ENCODE measurements around the gene TLE3.
A peak's percentile ranks its signal among the peaks of the same experiment; 100 is the strongest.
"Not testable (repeated sequence)": the region's sequence is repeated elsewhere in the genome, so short reads cannot be mapped to it uniquely, and the experiment has no call there.

Gene TLE3

DNA sequence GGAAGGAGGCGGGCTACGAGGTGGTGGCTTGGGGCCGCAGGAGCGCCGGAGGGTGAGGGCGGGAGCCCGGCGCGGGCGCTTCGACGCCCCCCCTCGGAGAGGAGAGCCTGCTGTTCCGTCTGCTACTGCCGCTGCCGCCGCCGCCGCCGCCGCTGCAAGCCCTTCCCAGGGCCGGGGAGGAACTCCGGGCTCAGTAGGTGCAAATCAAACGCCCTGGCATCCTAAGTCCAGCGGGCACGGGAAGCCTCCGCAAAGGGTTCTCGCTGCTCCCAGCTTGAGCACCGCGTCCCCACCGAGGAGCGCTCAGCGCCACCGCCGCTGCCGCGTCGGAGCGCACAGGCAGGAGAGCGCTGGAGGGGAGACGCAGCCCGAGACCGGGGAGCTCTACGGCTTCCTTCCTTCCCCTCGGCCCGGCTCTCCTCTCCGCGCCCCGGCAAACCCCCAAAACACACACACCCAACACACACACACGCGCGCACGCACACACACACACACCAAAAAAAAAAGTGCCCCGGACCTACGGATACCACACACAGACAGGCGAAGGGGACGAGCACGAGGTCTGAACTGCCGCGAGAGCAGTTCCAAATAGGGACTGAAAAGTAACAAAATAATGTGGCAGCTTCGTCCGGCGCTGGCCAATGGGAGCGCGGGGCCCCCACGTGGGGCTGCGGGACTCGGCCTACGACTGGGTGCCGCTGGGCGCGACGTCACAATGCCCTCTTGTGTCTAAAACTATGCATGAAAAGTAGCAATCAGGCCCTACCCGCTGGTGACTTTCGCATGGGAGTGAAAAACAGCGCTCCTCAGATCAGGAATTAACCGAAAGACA lies at the start of gene TLE3:
TLE3 (minus strand) TSS at position 597 of the 832 bp plus-strand sequence. CDS start 1,119 bp downstream, outside the sequence.
- peak; percentile 100 for DNase-seq (ENCODE audit: low spot score)

DNA sequence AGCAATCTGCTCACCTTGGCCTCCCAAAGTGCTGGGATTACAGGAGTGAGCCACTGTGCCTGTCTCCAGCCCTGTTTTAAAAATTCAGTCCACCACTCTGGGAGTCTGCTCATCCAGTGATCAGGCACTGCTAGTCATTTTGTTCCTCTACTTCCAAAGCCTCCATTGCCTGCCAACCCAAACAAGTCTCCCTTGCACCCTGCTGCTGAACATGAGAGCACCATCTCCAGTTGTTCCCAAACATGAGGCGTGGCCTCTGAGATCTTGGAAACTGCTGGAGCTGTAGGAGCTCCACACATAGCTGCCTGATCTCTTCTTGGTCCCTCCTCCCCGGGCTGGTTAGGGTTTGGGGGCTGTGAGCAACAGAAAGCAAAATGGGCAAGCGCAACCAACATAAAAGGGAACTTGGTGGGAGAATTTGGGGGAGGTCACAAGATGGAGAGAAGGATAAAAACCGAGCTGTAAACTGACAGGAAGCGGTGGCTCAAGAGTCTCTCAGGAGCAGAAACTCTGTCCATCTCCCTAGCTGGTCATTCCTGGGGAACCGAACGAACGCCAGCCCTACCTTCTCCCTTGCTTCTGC lies 49.6 kb upstream of the TLE3 start:
- DNase-seq (ENCODE audit: low spot score): no peak

DNA sequence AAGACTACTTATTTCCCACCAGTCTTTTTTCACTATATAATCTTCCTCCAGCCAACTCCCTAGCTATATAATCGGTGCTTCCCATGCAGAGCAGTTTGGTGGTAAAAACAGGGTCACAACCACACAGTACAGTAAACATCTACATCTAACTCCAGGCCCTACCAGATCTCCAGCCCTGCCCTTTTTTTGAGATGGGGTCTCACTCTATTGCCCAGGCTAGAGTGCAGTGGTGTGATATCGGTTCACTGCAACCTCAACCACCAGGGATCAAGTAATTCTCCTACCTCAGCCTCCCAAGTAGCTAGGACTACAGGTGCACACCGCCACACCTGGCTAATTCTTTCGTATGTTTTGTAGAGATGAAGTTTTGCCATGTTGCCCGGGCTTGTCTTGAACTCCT lies 49.1 kb upstream of the TLE3 start:
- DNase-seq (ENCODE audit: low spot score): no peak

DNA sequence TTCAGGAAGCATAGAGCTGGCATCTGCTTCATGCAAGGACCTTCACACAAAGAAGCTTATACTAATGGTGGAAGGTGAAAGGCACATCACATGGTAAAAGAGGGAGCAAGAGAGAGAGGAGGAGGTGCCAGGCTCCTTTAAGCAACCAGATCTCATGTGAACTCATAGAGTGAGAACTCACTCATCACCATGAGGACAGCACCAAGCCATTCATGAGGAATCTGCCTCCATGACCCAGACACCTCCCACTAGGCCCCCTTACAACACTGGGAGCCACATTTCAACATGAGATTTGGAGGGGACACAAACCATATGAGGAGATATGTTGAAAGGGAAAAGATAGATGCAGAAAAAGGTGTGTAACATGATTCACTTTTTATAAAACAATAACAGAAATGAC lies 48.4 kb upstream of the TLE3 start:
- DNase-seq (ENCODE audit: low spot score): no peak

DNA sequence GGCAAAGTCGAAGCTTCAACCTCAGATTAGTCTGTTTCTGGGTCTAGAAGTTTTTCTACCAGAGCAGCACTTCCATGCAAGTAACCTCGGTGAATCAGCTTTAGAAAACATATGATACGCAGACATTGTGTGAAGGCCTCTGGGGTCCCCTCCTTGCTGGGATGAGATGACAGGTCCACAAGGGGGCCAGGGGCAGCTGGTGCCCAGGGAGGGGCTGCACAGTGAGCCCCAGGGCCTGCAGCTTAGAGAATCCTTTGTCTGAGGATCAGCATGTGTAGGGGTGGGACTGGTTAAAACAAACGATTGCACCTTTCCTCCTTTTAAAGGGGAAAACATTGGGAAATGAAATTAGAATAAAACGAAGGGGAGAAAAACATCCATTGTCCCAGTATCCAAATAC lies 47.5 kb upstream of the TLE3 start:
- DNase-seq (ENCODE audit: low spot score): no peak

DNA sequence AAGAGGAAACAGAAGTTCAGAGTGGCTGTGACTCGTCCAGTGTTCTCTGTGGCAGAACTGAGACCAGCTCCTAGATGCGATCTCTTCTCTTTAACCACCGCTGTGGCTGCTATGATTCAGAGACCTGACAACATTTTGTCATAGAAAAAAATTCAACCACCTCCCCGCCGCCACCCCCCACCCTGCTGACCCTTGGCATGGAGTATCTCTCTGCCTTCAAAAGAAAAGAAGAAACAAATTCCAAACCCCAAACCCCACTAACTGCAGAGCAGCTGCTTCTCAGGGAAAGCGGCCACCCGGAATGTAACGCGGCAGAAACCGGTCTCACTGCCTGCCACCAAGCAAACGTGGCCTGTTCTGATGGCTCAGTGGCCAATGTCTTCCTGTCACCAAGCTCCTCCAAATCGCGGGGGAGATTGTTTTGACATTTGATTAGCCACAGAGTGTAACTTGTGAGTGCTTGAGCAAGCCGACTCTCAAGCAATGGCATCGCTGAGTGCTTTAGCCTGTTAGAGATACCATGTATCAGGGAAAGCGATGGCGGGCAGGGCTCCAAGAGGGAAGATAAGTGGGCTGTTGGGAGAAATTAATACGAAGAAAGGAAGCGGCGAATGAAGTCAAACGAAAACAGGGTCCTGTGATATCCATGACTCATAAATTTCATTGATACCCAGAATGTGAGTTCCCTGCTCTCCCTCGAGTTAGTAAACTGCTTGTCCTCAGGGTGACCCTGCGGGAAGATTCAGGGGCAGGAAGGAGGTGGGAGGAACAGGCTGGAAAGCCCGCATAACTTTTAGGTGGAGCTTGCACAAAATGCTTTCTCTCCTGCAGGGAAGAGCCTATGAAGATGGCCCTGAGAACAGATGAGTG lies 44.8 kb upstream of the TLE3 start:
- no peak for DNase-seq (ENCODE audit: low spot score)

DNA sequence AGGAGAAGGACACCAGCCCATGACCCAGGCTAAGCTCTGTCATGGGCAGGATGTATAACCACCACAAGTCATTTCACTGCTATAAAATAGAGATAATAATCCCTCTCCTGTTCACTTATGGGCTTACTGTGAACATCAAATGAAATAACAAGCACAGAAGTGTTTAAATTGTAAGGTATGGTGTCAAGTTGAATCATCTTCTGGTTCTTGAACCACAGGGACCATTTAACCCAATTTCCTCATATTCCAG lies 44.3 kb upstream of the TLE3 start:
- no peak for DNase-seq (ENCODE audit: low spot score)

DNA sequence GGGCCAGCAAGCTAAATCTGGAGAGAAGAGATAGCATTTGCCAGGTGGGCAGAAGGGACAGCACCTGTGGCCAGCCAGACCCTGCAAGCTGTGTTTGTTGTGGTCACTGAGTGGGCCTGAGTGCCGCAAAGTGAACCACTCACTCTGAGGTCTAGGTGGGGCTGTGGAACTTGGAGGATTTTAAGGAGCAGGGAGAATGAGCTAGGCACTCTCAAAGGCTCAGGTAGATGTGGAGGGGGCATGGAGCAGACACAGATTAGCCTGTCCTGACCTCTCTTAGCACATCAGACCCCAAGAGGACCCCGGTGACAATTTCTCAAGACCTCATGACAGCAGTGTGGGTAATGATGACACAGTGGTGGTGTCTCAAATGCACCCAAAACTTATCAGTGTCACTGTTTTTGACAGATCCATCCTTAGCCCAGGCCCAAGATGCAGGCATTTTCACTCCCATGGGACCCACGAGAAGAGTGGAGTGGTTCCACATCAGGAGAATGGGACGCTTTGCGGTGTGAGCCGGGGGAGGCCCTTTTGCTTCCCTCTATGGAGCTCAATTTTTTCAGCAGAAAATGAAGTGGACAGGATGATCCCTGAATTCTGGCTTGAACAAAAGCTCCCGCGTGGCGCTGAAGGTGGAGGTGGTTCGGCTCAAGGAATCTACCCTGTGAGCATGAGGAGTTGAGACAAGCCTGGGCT lies 43.8 kb upstream of the TLE3 start:
- no peak for DNase-seq (ENCODE audit: low spot score)

DNA sequence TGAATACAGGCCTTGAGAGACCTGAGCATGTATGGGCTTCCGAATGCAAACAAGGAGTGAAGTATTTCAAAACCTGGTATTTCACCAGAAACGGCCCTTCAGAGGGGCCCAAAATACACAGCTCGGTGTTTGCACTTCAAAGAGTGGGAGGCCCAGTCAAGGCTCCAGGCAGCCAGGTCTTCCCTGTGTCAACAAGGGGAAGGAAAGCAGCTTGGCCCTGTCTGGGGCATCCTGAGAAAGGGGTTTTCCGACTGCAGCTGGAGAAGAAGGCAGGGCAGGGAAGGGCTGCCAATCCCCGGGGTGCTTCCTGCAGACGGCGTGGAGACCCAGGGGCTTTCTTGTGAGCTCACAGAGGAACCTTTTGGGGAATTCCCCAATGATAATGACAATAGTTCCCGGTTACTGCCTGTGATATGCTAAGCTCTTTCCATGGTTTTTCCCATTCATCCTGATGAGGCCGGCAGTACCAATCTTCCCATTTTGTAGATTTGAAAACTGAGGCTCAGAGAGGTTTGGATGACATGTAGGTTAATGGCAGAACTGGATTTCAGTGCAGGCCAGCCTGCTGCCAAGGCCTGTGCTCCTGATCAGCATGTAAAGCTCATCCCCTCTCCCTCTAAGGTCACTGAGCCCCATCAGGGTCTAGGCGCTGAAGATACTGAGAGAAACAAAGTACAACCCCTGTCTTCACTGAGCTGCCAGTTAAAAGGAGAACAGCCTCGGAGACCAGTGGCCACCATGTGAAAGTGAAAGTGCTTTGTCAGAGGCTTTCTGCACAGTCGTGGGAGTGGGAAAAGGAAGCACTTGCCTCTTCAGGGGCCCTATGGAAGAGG lies 43.0 kb upstream of the TLE3 start:
- peak; percentile 75 for DNase-seq (ENCODE audit: low spot score)

DNA sequence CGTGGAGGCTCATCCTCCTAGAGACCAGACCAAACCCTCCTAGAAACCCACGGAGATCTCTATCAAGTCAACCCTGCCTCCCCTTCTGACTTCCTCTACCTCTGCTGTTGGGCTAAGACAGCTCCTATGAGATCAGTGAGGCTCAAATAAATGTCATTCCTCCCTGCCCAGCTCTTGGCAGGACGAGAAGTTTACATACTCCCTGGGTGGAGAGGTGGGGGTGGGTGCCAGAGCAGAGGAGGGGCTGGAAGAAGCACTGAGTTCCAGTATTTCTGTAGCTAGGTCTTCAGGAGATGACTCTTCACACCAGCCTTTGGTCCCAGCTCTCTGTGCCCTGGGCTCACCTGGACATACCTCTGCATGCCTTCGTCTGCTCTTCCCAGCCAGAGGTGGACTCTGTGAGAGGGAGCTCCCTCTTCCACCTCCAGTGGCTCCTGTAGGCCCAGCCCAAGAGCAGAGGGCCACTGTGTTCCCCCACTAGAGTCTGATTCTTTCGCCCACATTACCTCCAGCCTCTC lies 42.4 kb upstream of the TLE3 start:
- DNase-seq (ENCODE audit: low spot score): no peak

DNA sequence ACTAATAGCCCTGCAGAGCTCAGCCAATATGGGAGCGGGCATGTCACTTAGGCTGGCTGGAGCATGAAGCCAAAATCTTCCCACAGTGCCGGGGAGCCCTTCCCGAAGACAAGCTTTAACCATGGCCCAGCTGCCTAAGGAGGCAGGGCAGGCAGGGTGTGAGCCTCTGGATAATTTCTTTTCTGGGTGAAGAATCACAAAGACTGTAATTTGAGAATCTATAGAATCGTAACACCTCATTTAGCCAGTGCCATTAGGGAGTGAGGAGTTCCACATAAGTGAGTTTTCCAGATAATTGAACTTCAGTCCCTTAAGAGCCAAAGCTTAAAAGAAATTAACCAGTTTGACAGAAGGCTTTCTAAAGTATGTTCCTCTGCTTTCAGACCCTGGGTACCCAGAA lies 40.2 kb upstream of the TLE3 start:
- no peak for DNase-seq (ENCODE audit: low spot score)

DNA sequence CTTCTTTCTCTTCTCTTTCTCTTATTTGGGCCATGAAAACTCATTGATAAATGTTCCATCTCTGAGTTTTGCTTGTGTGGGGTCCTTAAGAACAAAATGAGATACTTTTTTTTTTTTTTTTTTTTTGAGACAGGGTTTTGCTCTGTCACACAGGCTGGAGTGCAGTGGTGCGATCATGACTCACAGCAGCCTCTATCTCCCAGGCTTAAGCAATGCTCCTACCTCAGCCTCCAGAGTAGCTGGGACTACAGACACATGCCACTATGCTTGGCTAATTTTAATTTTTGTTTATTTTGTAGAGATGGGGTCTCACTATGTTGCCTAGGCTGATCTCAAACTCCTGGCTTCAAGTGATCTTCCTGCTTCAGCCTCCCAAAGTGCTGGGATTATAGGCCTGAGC lies 39.3 kb upstream of the TLE3 start:
- not testable (repeated sequence) for DNase-seq (ENCODE audit: low spot score)

DNA sequence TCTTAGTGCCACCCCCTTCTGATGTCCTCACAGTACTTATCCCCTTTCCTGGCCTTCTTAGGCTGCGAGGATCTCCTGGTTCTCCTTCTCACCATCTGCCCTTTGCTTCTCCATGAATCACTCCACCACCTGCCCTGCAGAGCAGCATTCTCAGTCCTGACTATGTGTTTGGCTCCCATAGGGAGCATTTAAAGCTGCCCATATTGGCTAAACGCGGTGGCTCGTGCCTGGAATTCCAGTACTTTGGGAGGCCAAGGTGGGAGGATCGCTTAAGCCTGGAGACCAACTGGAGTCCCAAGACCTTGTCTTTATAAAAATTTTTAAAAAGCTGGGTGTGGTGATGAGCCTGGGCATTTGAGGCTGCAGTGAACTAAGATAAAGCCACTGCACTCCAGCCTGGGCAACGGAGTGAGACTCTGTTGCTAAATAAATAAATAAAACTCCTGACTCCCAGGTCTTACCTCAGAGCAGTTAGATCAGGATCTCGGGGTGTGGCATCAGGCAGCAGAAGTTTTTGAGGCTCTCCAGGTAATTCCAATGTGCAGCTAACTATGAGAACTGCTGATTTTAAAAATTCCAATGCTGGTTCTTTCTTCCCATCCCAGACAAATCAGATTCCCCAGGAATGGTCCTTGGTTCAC lies 36.2 kb upstream of the TLE3 start:
- DNase-seq (ENCODE audit: low spot score): no peak

DNA sequence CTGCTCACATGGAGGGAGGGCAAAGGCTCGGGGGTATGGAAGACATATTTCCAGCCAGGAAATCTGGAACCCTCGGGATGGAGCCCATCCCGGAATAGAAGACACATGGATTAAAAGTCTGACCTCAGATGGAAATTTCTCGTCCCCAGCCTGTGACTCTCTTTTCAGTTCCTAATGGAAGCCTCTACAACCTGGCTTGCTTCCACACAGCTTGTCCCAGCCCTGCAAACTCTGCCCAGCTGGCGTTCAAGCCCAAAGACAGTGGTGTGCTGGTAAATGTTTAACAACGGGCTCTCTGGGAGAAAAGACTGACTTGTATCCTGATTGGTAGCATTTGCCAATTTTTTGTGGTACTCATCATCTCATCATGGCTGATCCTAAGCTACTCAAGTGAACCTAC lies 35.6 kb upstream of the TLE3 start:
- no peak for DNase-seq (ENCODE audit: low spot score)

DNA sequence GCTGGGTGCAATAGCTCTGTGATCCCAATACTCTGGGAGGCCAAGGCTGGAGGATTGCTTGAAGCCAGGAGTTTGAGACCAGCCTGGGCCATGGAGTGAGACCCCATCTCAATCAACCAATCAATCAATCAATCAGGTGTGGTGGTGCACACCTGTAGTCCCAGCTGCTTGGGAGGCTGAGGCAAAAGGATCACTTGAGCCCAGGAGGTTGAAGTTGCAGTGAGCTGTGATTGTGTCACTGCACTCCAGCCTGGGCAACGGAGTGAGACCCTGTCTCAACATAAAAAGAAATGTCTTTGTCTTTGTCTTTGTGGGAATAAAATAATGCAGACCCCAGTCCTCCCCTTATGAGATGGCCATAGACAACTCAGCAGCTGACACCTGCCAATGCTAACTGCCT lies 34.9 kb upstream of the TLE3 start:
- no peak for DNase-seq (ENCODE audit: low spot score)

DNA sequence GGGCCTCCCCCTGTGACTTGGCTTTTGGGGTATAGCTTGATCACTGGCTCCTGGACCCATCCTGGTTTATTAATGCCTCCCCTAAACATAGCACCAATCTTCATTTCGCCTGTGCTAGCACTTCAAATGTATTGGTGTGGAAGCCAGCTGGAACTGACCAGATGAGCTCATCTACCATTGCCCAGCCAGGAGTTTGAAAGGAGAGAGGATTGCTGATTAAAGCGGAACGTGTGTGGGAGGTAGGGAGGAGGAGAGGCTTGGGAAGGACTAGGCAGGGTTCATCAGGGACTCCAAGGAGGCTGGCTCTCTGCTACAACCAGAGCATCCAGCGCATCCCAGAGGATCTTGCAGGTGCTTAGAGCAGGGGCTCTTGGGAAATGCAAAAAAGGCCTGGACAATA lies 34.4 kb upstream of the TLE3 start:
- DNase-seq (ENCODE audit: low spot score): no peak

DNA sequence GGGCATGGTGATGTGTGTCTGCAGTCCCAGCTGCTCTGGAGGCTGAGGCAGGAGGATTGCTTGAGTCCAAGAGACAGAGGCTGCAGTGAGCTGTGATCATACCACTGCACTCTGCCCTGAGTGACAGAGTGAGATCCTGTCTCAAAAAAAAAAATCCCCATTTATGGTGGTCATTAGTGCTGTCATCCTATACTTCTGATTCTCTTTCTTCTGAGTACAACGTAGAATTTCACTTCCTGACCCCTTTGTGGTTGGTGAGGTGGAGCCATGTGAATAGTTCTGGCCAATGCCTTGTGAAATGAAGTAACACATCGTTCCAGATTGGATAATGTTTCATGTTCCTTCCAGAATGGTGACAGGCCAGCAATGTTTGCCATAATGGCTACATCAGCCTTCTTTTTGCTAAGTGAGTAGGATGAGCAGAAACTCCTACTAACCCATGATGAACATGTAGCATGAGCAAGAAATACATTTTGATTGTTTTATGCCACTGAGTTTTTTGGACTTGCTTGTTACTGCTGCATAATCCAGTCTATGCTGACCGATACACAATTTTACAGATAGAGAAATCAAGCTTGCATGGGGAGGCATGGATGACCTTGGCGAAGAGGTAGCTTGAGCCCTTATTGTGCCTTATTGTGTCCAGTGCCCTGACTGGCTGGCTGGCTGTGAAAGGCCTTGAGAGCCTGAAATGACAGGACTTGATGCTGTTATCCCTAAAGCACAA lies 30.9 kb upstream of the TLE3 start:
- DNase-seq (ENCODE audit: low spot score): no peak

DNA sequence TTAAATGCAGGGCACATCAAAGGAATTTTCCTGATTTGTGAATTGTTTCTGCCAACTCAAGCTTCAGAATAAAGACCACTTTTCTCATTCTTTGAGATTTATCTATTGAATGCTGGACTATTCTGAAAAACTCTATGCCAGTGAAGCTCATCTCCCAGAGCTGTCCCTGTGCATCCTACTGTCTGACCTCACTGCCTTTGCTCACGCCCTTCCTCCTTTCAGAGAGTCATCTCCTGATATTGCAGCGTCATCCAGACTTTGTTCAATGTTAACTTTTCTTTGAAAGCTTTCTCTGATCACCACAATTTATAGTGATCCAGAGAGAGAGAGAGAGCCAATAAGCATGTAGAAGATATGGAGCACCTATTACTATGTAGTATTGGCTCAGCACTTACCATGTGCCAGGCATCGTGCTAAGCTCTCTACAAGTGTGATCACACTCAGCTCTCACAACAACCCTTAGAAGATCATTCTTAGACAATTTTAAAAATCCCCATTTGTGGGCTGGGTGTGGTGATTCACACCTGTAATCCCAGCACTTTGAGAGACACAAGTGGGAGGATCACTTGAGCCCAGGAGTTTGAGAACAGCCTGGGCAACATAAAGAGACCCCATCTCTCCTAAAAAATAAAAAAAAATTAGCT lies 30.2 kb upstream of the TLE3 start:
- DNase-seq (ENCODE audit: low spot score): no peak

DNA sequence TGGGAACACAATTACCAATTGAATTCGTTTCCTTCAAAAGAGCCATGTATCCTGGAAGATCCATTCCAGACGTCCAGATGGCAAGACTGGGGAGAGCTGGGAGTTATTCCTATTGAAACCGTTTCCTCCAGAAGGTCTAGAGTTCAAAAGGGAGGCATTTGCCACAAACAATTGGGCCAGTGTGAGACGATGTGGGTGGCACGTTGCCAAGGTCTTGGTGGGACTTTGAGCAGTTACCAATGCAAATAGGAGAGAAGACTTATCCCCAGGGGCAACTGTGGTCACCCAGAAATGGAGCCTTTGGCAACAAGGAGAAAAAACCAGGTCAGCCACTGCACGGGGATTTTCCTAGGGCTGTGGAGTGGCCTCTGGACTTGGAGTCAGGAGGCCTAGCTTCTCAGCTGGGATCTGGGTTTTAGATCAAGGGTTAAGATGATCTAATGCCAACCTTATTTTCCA lies 29.6 kb upstream of the TLE3 start:
- peak; percentile 53 for DNase-seq (ENCODE audit: low spot score)

DNA sequence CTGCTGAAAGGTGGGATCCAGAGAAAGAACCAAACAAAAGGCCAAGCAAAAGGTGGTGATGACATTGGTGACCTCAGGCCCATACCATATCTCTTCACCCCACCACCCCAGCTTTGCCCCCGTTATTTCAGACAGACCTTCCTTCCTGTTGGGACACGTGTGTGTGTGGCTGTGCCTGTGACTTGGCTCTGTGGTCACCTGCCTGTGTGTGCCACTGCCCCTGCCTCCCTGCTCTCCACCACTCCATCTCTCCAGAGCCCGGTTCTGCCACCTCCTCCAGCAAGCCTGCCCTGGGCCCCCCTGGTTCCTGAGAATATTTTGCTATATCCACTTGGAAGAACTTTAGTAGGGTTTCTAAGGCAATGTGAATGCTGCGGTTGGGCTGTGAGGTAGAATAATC lies 28.6 kb upstream of the TLE3 start:
- no peak for DNase-seq (ENCODE audit: low spot score)
